Trophoblast cell (in vitro differentiated cells and primary cell): ENCODE data around the gene PPIC.
A peak's percentile ranks its signal among the peaks of the same experiment; 100 is the strongest.

Experiments
- DNase-seq, 2 donors: peaks; one replicate each; pipeline ENCODE4 v3.0.0-alpha.2; 2016
- H2AFZ ChIP-seq: 2 replicates; pipeline ENCODE4 v1.6.1; 2013; ENCODE audit warnings: low read length, moderate library complexity, mild to moderate bottlenecking; ENCODE audit not compliant: insufficient read depth, poor library complexity
- H2AK5ac ChIP-seq: 2 replicates; pipeline ENCODE4 v1.6.1; 2013; ENCODE audit warnings: mild to moderate bottlenecking, low read length
- H2BK120ac ChIP-seq: 2 replicates; pipeline ENCODE4 v1.6.1; 2013; ENCODE audit warnings: low read length, mild to moderate bottlenecking, moderate library complexity; ENCODE audit not compliant: insufficient read depth, poor library complexity
- H2BK12ac ChIP-seq: 2 replicates; pipeline ENCODE4 v1.6.1; 2013; ENCODE audit warnings: mild to moderate bottlenecking, low read length, moderate library complexity
- H2BK5ac ChIP-seq: 2 replicates; pipeline ENCODE4 v1.6.1; 2013; ENCODE audit warnings: low read length, low read depth, moderate library complexity, mild to moderate bottlenecking; ENCODE audit not compliant: poor library complexity
- H3K14ac ChIP-seq: 2 replicates; pipeline ENCODE4 v1.6.1; 2013; ENCODE audit warnings: mild to moderate bottlenecking, low read length
- H3K18ac ChIP-seq: 2 replicates; pipeline ENCODE4 v1.6.1; 2013; ENCODE audit warnings: mild to moderate bottlenecking, low read length
- H3K23ac ChIP-seq: 2 replicates; pipeline ENCODE4 v1.6.1; 2013; ENCODE audit warnings: low read length
- H3K27ac ChIP-seq: 2 replicates; pipeline ENCODE4 v1.5.1; 2013; ENCODE audit warnings: low read depth, mild to moderate bottlenecking, inconsistent platforms, low read length, moderate library complexity
- H3K27me3 ChIP-seq: 2 replicates; pipeline ENCODE4 v1.6.1; 2013; ENCODE audit warnings: inconsistent platforms, mild to moderate bottlenecking, low read length, moderate library complexity; ENCODE audit not compliant: insufficient read depth
- H3K36me3 ChIP-seq, 2 experiments: 1 replicate in 1 of 2; 2 replicates in 1 of 2; pipeline ENCODE4 v1.6.1; 2013; ENCODE audit warnings: low read length in 2 of 2, mild to moderate bottlenecking in 2 of 2, moderate library complexity in 1 of 2; ENCODE audit not compliant: insufficient read depth in 2 of 2, control insufficient read depth in 1 of 2
- H3K4ac ChIP-seq: 2 replicates; pipeline ENCODE4 v1.6.1; 2013; ENCODE audit warnings: low read depth, mild to moderate bottlenecking, low read length, moderate library complexity
- H3K4me1 ChIP-seq, 2 experiments: 1 replicate in 1 of 2; 2 replicates in 1 of 2; pipeline ENCODE4 v1.6.1; 2013; ENCODE audit warnings: low read length in 2 of 2, mild to moderate bottlenecking in 2 of 2, moderate library complexity in 1 of 2; ENCODE audit not compliant: insufficient read depth in 2 of 2, control insufficient read depth in 1 of 2
- H3K4me2 ChIP-seq: 2 replicates; pipeline ENCODE4 v1.6.1; 2013; ENCODE audit warnings: inconsistent platforms, mild to moderate bottlenecking, low read length, moderate library complexity
- H3K4me3 ChIP-seq: 2 replicates; pipeline ENCODE4 v1.5.1; 2013; ENCODE audit warnings: mild to moderate bottlenecking, low read depth, low read length, inconsistent platforms
- H3K79me1 ChIP-seq: one replicate; pipeline ENCODE4 v1.6.1; 2013; ENCODE audit warnings: low read length
- H3K79me2 ChIP-seq: 2 replicates; pipeline ENCODE4 v1.6.1; 2013; ENCODE audit warnings: low read length, mild to moderate bottlenecking; ENCODE audit not compliant: control insufficient read depth, insufficient read depth, poor library complexity
- H3K9ac ChIP-seq: 2 replicates; pipeline ENCODE4 v1.6.1; 2013; ENCODE audit warnings: mild to moderate bottlenecking, low read length
- H3K9me3 ChIP-seq: 2 replicates; pipeline ENCODE4 v1.6.1; 2013; ENCODE audit warnings: low read depth, mild to moderate bottlenecking, control low read depth, inconsistent platforms, low read length; ENCODE audit not compliant: insufficient read depth
- H4K12ac ChIP-seq: 2 replicates; pipeline ENCODE4 v1.6.1; 2013; ENCODE audit warnings: low read depth, mild to moderate bottlenecking, low read length, moderate library complexity
- H4K8ac ChIP-seq: 2 replicates; pipeline ENCODE4 v1.6.1; 2013; ENCODE audit warnings: low read depth, mild to moderate bottlenecking, low read length, moderate library complexity
- H4K91ac ChIP-seq: one replicate; pipeline ENCODE4 v1.6.1; 2013; ENCODE audit warnings: low read depth, mild to moderate bottlenecking, low read length, moderate library complexity
- WGBS: extraction: QIAGEN DNeasy Blood & Tissue Kit; methylation state at CpG from one replicate; pipeline ENCODE4 v1.1.7; 2013; ENCODE audit warnings: missing lambda C conversion rate; ENCODE audit not compliant: insufficient read length, insufficient coverage; ENCODE audit errors: extremely low coverage; 5-methylcytosine and 5-hydroxymethylcytosine counted together

Gene PPIC

DNA sequence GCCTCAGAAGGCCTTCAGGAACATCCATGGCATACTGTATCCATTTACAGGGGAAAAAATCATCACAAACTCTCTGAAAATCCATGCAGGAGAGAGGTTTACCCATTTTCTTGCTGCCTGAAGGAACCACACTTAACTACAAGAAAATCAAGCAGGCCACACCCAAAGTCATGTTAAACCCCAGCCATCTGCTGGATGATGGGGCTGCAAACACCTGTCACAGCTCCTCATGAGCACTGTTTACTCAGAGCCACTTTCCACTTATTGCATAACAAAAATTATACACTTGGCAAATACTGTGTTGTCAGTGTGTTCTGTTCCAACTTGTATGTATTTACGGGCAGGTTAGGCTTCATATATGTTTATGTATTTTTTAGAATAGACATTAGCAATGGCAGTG is 35.8 kb downstream of the PPIC start:
- H2AFZ ChIP-seq: no peak overlapping the region
- H3K14ac ChIP-seq: no peak overlapping the region
- no peak overlapping the region for H3K23ac ChIP-seq
- no peak overlapping the region for H3K18ac ChIP-seq
- no peak overlapping the region for H4K8ac ChIP-seq
- no peaks in the 10 kb centered on the region for H3K27me3 ChIP-seq
- no peak overlapping the region for H3K4ac ChIP-seq
- no peak for DNase-seq
- no peak overlapping the region for H2BK120ac ChIP-seq
- no peak overlapping the region for H3K9ac ChIP-seq
- no peaks in the 10 kb centered on the region for H3K4me1 ChIP-seq
- H2BK5ac ChIP-seq: no peak overlapping the region
- H4K91ac ChIP-seq: no peak overlapping the region
- H4K12ac ChIP-seq: no peak overlapping the region
- no peak overlapping the region for H2AK5ac ChIP-seq
- WGBS: no CpG with 5 or more reads among the region's 1 CpG
- no peaks in the 10 kb centered on the region for H3K79me1 ChIP-seq
- no peaks in the 10 kb centered on the region for H3K79me2 ChIP-seq
- H3K9me3 ChIP-seq: no peaks in the 10 kb centered on the region
- no peak overlapping the region for H3K4me2 ChIP-seq
- H3K27ac ChIP-seq: no peak overlapping the region
- no peak overlapping the region for H3K4me3 ChIP-seq
- H3K36me3 ChIP-seq: peaks cover 2 to 4% of the 10 kb centered on the region in 2 experiments
- no peak overlapping the region for H2BK12ac ChIP-seq

DNA sequence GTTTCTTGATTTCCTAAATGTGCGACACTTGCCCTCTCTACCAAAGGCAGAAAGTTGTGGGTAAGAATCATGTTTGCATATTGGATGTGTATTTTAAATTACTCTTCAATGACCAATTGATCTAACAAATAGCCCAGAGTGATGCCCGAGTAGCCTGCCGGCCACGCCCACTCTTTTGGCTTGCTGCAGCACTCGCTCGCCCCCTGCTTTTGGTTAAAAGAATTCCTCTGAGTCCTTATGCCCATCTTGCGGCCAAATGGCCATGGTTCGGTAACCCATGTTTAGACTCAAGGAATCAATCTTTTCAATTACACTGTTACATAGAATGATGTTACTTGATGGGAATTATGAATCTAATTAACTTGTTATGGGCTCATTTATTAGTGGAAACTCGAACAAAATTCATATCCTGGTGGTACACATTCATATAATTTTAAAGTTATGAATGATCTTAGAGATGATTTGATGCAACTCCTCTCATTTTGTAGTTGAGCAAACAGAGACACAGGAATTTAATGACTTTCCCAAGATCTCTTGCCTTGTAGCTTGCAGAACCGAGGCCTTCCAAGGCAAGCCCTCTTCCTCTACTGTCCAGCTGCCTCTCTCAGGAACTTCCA is 36.5 kb downstream of the PPIC start:
- no peaks in the 10 kb centered on the region for H3K9me3 ChIP-seq
- DNase-seq: peak; percentile 48 to 78
- H3K9ac ChIP-seq: no peak overlapping the region
- no peak overlapping the region for H2AFZ ChIP-seq
- no CpG with 5 or more reads among the region's 10 CpGs for WGBS
- H4K12ac ChIP-seq: no peak overlapping the region
- peaks cover 2 to 4% of the 10 kb centered on the region in 2 experiments for H3K36me3 ChIP-seq
- no peak overlapping the region for H3K4me3 ChIP-seq
- H3K14ac ChIP-seq: no peak overlapping the region
- H3K79me1 ChIP-seq: no peaks in the 10 kb centered on the region
- H4K8ac ChIP-seq: no peak overlapping the region
- no peaks in the 10 kb centered on the region for H3K4me1 ChIP-seq
- no peak overlapping the region for H3K27ac ChIP-seq
- H2BK120ac ChIP-seq: no peak overlapping the region
- H4K91ac ChIP-seq: no peak overlapping the region
- H3K4me2 ChIP-seq: no peak overlapping the region
- no peak overlapping the region for H2BK5ac ChIP-seq
- H3K79me2 ChIP-seq: no peaks in the 10 kb centered on the region
- H3K4ac ChIP-seq: no peak overlapping the region
- no peak overlapping the region for H2AK5ac ChIP-seq
- no peak overlapping the region for H2BK12ac ChIP-seq
- H3K27me3 ChIP-seq: no peaks in the 10 kb centered on the region
- no peak overlapping the region for H3K18ac ChIP-seq
- H3K23ac ChIP-seq: no peak overlapping the region

- no peak overlapping the region for H3K9ac ChIP-seq
- H3K4me1 ChIP-seq: no peaks in the 10 kb centered on the region
- no peak overlapping the region for H4K91ac ChIP-seq
- H3K36me3 ChIP-seq: peaks cover 0 to 2% of the 10 kb centered on the region in 2 experiments
- H3K4ac ChIP-seq: no peak overlapping the region
- WGBS: no CpG with 5 or more reads among the region's 7 CpGs
- H4K8ac ChIP-seq: no peak overlapping the region
- no peak overlapping the region for H4K12ac ChIP-seq
- no peaks in the 10 kb centered on the region for H3K27me3 ChIP-seq
- H3K14ac ChIP-seq: no peak overlapping the region
- no peaks in the 10 kb centered on the region for H3K79me1 ChIP-seq
- H2BK12ac ChIP-seq: no peak overlapping the region
- no peak overlapping the region for H3K18ac ChIP-seq
- H3K27ac ChIP-seq: no peak overlapping the region
- no peak overlapping the region for H2BK5ac ChIP-seq
- no peak overlapping the region for H2AK5ac ChIP-seq
- H3K9me3 ChIP-seq: no peaks in the 10 kb centered on the region
- H3K4me3 ChIP-seq: no peak overlapping the region
- H3K23ac ChIP-seq: no peak overlapping the region
- DNase-seq: no peak
- H2BK120ac ChIP-seq: no peak overlapping the region
- H2AFZ ChIP-seq: no peak overlapping the region
- H3K4me2 ChIP-seq: no peak overlapping the region
- no peaks in the 10 kb centered on the region for H3K79me2 ChIP-seq
These were observed 39.2 kb downstream of the PPIC start for GRCh38 chr5:122997294-122997693.

DNA sequence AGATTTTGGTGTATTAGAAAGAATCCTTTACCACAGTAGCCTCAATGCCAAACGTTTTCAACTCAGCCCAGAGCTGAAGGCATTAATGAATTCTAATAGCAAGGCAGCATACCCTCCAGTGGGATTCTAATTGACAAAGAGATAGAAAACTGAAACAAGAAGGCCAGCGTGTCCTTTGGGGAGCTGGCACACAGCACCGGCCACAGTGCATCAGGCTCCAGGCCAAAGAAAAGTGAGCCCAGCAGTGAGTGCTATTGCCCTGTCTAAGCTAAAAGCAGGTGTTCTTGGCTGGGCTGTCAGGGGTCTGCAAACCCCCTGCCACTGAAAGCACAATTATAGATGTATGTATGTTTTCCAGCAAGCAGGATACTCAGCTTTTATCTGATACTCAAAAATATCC is 40.4 kb downstream of the PPIC start:
- Histone ChIP-seq H3K27ac (no peak overlapping the region), H3K79me1 (no peaks in the 10 kb centered on the region), H3K18ac (no peak overlapping the region), H3K9ac (no peak overlapping the region), H3K9me3 (no peaks in the 10 kb centered on the region), H2AK5ac (no peak overlapping the region), H4K91ac (no peak overlapping the region), H3K4ac (no peak overlapping the region), H3K36me3 (peaks cover 0 to 2% of the 10 kb centered on the region in 2 experiments), H3K4me3 (no peak overlapping the region), H3K4me1 (no peaks in the 10 kb centered on the region), H3K23ac (no peak overlapping the region), H4K8ac (no peak overlapping the region), H4K12ac (no peak overlapping the region), H3K14ac (no peak overlapping the region), H2BK12ac (no peak overlapping the region), H3K79me2 (no peaks in the 10 kb centered on the region), H2BK120ac (no peak overlapping the region), H3K27me3 (no peaks in the 10 kb centered on the region), H3K4me2 (no peak overlapping the region), H2AFZ (no peak overlapping the region), H2BK5ac (no peak overlapping the region)
- DNase-seq: no peak
- no CpG with 5 or more reads among the region's 3 CpGs for whole genome bisulfite sequencing
